A549 treated with RU486 at 1 μM for 4 hours (cell line): ENCODE data around the gene UGT2B11. TPM values are rescaled to one million over a fixed set of nuclear protein-coding genes. Genes with fewer than 3 reads are reported as not detected.

ENCODE experiments used
- total RNA-seq: library from RNA; stranded (reverse); fragments of 200-300 nt; extraction: Qiagen RNA extraction; gene quantifications from 5 replicates; pipeline ENCODE4 v1.2.3, GENCODE V29; 2022; ENCODE audit warnings: low read depth

UGT2B11 gene
- total RNA-seq: 0.11 to 0.14 TPM in 2 of 5 replicates, not detected in the others

GRCh38 chr4:69214716-69215115 lies at the start of gene UGT2B11:
UGT2B11 (minus strand) TSS chr4:69214748; CDS start chr4:69214722, 26 bp downstream.

Other genes with a start within 250 kb of the UGT2B11 start
- gene UGT2B7, start 118.3 kb downstream of the UGT2B11 start, total RNA-seq: 0.21 to 0.32 TPM (median 0.25 TPM) in 4 of 5 replicates, not detected in the other
- not detected in 5 replicates for gene UGT2B28, start 65.7 kb upstream of the UGT2B11 start, total RNA-seq